Activated T-cell treated with anti-CD3 and anti-CD28 coated beads, Interleukin-2, amount 50 U/mL, for 4 hours (primary cell): Measurements from ENCODE around the gene GADD45B. TPM values are rescaled to one million over a fixed set of nuclear protein-coding genes. Genes with fewer than 3 reads are reported as not detected.

Experiments
- ATAC-seq, 2 donors: fragments of 200-7000 bp; cut with Tn5 transposase; one replicate each; pipeline ENCODE4 v1.10.0; 2021
- DNase-seq: peaks from one replicate; pipeline ENCODE4 v3.0.0-alpha.2; 2020
- H3K27me3 Mint-ChIP-seq: one replicate; pipeline ENCODE4 v1.8.0; 2021; ENCODE audit warnings: low read depth, mixed read lengths
- H3K36me3 Mint-ChIP-seq: one replicate; pipeline ENCODE4 v1.8.0; 2022; ENCODE audit warnings: mixed read lengths; ENCODE audit not compliant: insufficient read depth
- H3K4me1 Mint-ChIP-seq: one replicate; pipeline ENCODE4 v1.8.0; 2021; ENCODE audit warnings: low read depth, mixed read lengths
- H3K4me3 Mint-ChIP-seq: one replicate; pipeline ENCODE4 v1.8.0; 2021; ENCODE audit warnings: mild to moderate bottlenecking, moderate library complexity, mixed read lengths
- H3K9me3 Mint-ChIP-seq: one replicate; pipeline ENCODE4 v1.8.0; 2021; ENCODE audit warnings: mixed read lengths
- total RNA-seq, 3 donors: library from RNA; stranded (reverse); gene quantifications; one replicate each; pipeline ENCODE4 v1.2.1, GENCODE V29; 2021

Gene GADD45B
- total RNA-seq, 3 donors from 2014 or later: 67.4 to 75.5 (median 72.8) TPM

- DNase-seq (no peak), ATAC-seq (no peak)
- Mint-ChIP-seq H3K4me1 (no peaks in the 10 kb centered on the region), H3K9me3 (no peaks in the 10 kb centered on the region), H3K4me3 (no peak overlapping the region), H3K27me3 (no peaks in the 10 kb centered on the region), H3K36me3 (peaks cover 12% of the 10 kb centered on the region)
These were observed 39.5 kb upstream of the GADD45B start for GRCh38 chr19:2436384-2436783.

DNA sequence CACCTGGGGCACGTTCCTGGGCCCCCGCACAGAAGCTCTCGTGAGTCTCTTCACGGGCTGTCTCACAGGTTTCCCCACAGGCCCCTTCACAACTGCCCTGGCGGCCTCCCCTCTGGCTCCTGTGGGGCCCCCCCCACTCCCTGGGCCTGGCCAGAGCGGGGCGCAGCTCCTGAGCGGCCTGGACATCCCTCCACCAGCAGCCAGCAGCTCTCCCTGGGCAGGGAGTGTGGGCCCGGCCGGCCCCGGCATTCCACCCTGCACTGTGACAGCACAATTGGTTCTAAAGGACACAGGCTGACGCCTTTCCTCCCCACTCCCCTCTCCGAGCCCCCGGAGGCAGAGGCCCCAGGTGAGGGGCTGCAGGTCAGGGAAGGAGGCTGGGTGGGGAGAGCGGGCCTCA is 39.0 kb upstream of the GADD45B start:
- peaks cover 11% of the 10 kb centered on the region for H3K36me3 Mint-ChIP-seq
- no peak for ATAC-seq
- no peaks in the 10 kb centered on the region for H3K27me3 Mint-ChIP-seq
- no peaks in the 10 kb centered on the region for H3K9me3 Mint-ChIP-seq
- no peak for DNase-seq
- H3K4me1 Mint-ChIP-seq: no peaks in the 10 kb centered on the region
- no peak overlapping the region for H3K4me3 Mint-ChIP-seq

- Mint-ChIP-seq H3K4me3 (no peak overlapping the region), H3K4me1 (no peaks in the 10 kb centered on the region), H3K36me3 (peaks cover 11% of the 10 kb centered on the region), H3K9me3 (no peaks in the 10 kb centered on the region), H3K27me3 (no peaks in the 10 kb centered on the region)
- ATAC-seq (no peak), DNase-seq (no peak)
These were observed 37.7 kb upstream of the GADD45B start for GRCh38 chr19:2438178-2438577.

DNA sequence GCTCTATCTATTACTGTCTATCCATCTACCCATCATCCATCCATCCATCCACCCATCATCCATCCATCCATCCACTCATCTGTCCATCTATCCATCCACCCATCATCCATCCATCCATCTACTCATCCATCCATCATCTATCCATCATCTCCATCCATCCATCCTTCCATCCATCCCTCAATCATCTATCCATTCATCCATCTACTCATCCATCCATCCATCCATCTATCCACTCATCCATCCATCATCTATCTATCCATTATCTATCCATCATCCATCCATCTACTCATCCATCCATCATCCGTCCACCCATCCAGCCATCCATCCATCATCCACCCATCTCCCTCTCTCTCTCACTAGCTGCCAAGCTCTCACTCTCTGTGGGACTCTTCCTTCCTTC is 35.4 kb upstream of the GADD45B start:
- Mint-ChIP-seq H3K9me3 (no peaks in the 10 kb centered on the region), H3K4me1 (no peaks in the 10 kb centered on the region), H3K27me3 (no peaks in the 10 kb centered on the region), H3K36me3 (peaks cover 7% of the 10 kb centered on the region), H3K4me3 (no peak overlapping the region)
- DNase-seq (no peak), ATAC-seq (no peak)

- no peaks in the 10 kb centered on the region for H3K27me3 Mint-ChIP-seq
- H3K4me3 Mint-ChIP-seq: no peak overlapping the region
- DNase-seq (no peak), ATAC-seq (no peak)
- peaks cover 7% of the 10 kb centered on the region for H3K36me3 Mint-ChIP-seq
- no peaks in the 10 kb centered on the region for H3K9me3 Mint-ChIP-seq
- no peaks in the 10 kb centered on the region for H3K4me1 Mint-ChIP-seq
These were observed 34.7 kb upstream of the GADD45B start for GRCh38 chr19:2441096-2441752.

GRCh38 chr19:2443116-2443784 is 32.7 kb upstream of the GADD45B start:
- H3K4me1 Mint-ChIP-seq: peaks cover 10% of the 10 kb centered on the region
- ATAC-seq (no peak), DNase-seq (no peak)
- H3K36me3 Mint-ChIP-seq: peaks cover 4% of the 10 kb centered on the region
- H3K4me3 Mint-ChIP-seq: no peak overlapping the region
- no peaks in the 10 kb centered on the region for H3K9me3 Mint-ChIP-seq
- no peaks in the 10 kb centered on the region for H3K27me3 Mint-ChIP-seq

- Mint-ChIP-seq H3K4me1 (peaks cover 10% of the 10 kb centered on the region), H3K4me3 (no peak overlapping the region), H3K9me3 (no peaks in the 10 kb centered on the region)
These were observed 32.1 kb upstream of the GADD45B start for GRCh38 chr19:2443785-2444182.

GRCh38 chr19:2444251-2445002 is 31.5 kb upstream of the GADD45B start:
- DNase-seq (no peak), ATAC-seq (no peak)
- Mint-ChIP-seq H3K4me1 (peaks cover 10% of the 10 kb centered on the region), H3K9me3 (no peaks in the 10 kb centered on the region), H3K36me3 (peaks cover 4% of the 10 kb centered on the region), H3K27me3 (no peaks in the 10 kb centered on the region), H3K4me3 (no peak overlapping the region)

More at GRCh38 chr19:2443785-2444182, 32.1 kb upstream of the GADD45B start:
- Mint-ChIP-seq H3K27me3 (no peaks in the 10 kb centered on the region), H3K36me3 (peaks cover 4% of the 10 kb centered on the region)
- ATAC-seq (no peak), DNase-seq (no peak)

GRCh38 chr19:2446381-2446780 is 29.5 kb upstream of the GADD45B start:
- peak overlapping the region; percentile 65 for H3K4me3 Mint-ChIP-seq
- H3K4me1 Mint-ChIP-seq: peaks cover 10% of the 10 kb centered on the region
- ATAC-seq: peak; percentile 61 to 63
- no peaks in the 10 kb centered on the region for H3K9me3 Mint-ChIP-seq
- peaks cover 4% of the 10 kb centered on the region for H3K36me3 Mint-ChIP-seq
- DNase-seq: no peak
- H3K27me3 Mint-ChIP-seq: no peaks in the 10 kb centered on the region

DNA sequence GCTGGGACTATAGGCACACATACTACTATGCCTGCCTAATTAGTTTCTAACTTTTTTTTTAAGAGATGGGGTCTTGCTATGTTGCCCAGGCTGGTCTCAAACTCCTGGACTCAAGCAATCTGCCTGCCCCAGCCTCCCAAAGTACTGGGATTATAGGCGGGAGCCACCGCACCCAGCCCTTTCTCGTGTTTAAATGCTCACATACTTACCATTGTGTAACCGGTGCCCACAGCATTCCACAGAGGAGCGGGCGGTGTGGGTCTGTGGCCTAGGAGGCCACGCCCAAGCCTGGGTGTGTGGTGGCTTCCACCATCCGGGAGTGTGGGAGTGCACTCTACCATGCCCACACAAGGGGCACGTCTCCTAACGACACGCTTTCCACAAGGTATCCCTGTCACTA is 26.9 kb upstream of the GADD45B start:
- DNase-seq (no peak), ATAC-seq (no peak)
- Mint-ChIP-seq H3K36me3 (peaks cover 4% of the 10 kb centered on the region), H3K4me3 (no peak overlapping the region), H3K4me1 (peaks cover 10% of the 10 kb centered on the region), H3K27me3 (no peaks in the 10 kb centered on the region), H3K9me3 (no peaks in the 10 kb centered on the region)

DNA sequence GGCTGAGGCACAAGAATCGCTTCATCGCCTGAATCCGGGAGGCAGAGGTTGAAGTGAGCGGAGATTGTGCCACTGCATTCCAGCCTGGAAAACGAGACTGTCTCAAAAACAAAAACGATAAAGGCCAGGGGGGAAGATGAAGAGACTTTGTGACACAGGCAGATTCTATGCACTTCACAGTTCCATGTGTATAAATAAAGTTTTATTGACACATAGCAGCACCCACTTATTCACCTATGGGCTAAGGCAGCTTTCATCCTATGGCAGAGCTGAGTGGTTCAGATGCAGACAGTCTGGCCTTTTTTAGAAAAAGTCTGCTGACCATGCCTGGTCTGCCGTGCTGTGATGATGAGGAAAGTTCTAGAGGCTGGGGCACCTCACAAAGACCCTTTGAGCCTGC is 24.8 kb upstream of the GADD45B start:
- Mint-ChIP-seq H3K4me1 (peaks cover 21% of the 10 kb centered on the region), H3K27me3 (no peaks in the 10 kb centered on the region), H3K9me3 (no peaks in the 10 kb centered on the region), H3K36me3 (peaks cover 3% of the 10 kb centered on the region), H3K4me3 (no peak overlapping the region)
- ATAC-seq (no peak), DNase-seq (no peak)

GRCh38 chr19:2451741-2452140 is 24.2 kb upstream of the GADD45B start:
- Mint-ChIP-seq H3K9me3 (no peaks in the 10 kb centered on the region), H3K36me3 (peaks cover 3% of the 10 kb centered on the region), H3K27me3 (no peaks in the 10 kb centered on the region), H3K4me1 (peaks cover 16% of the 10 kb centered on the region), H3K4me3 (no peak overlapping the region)
- no peak for DNase-seq
- no peak for ATAC-seq

GRCh38 chr19:2453431-2454025 is 22.4 kb upstream of the GADD45B start:
- Mint-ChIP-seq H3K4me3 (peak overlapping the region; percentile 33), H3K27me3 (no peaks in the 10 kb centered on the region), H3K9me3 (no peaks in the 10 kb centered on the region), H3K4me1 (peaks cover 16% of the 10 kb centered on the region), H3K36me3 (peaks cover 3% of the 10 kb centered on the region)
- DNase-seq (no peak), ATAC-seq (no peak)

GRCh38 chr19:2454199-2454961 is 21.5 kb upstream of the GADD45B start:
- Mint-ChIP-seq H3K36me3 (peaks cover 3% of the 10 kb centered on the region), H3K4me3 (peak overlapping the region; percentile 88), H3K9me3 (no peaks in the 10 kb centered on the region), H3K27me3 (no peaks in the 10 kb centered on the region), H3K4me1 (peaks cover 16% of the 10 kb centered on the region)
- no peak for DNase-seq
- no peak for ATAC-seq
